Right lobe of liver (tissue), 6 donors: ENCODE data around the gene SRR. TPM values are rescaled to one million over a fixed set of nuclear protein-coding genes. Genes with fewer than 3 reads are reported as not detected.

ENCODE experiments used
- ATAC-seq, 4 donors: fragments of 200-7000 bp; cut with Tn5 transposase; one replicate each; pipeline ENCODE4 v1.9.1; 2020; ENCODE audit warnings: mild to moderate bottlenecking in 4 of 4, moderate library complexity in 4 of 4
- DNase-seq, 3 donors: peaks; one replicate each; pipeline ENCODE4 v3.0.0-alpha.2; 2020
- H3K27ac ChIP-seq, 3 donors: fragments of 200-600 bp; one replicate each; pipeline ENCODE4 v1.8.0; 2022
- H3K27me3 ChIP-seq, 2 donors: fragments of 200-600 bp; one replicate each; pipeline ENCODE4 v1.8.0; 2022
- H3K36me3 ChIP-seq, 4 donors: fragments of 200-600 bp; sonication (generic) in 1 of 4; one replicate each; pipeline versions ENCODE4 v1.5.1 to v1.8.0; 2017 to 2022; ENCODE audit warnings: control low read depth in 1 of 4
- H3K4me1 ChIP-seq, 4 donors: fragments of 200-600 bp; sonication (generic) in 1 of 4; one replicate each; pipeline versions ENCODE4 v1.5.1 to v1.8.0; 2017 to 2022; ENCODE audit warnings: control low read depth in 1 of 4
- H3K4me3 ChIP-seq, 3 donors: fragments of 200-600 bp; one replicate each; pipeline ENCODE4 v1.8.0; 2022
- H3K9me3 ChIP-seq, 4 donors: fragments of 200-600 bp; sonication (generic) in 1 of 4; one replicate each; pipeline versions ENCODE4 v1.5.1 to v1.8.0; 2017 to 2022; ENCODE audit warnings: control low read depth in 1 of 4
- POLR2A ChIP-seq: fragments of 450-650 bp; IDR thresholded peaks from one replicate; pipeline ENCODE4 v1.6.1; 2017; ENCODE audit warnings: antibody characterized with exemption, mild to moderate bottlenecking
- WGBS: methylation state at CpG from one replicate; pipeline ENCODE4 v1.1.6; 2018; ENCODE audit warnings: low coverage, low lambda C conversion rate; ENCODE audit not compliant: insufficient coverage; ENCODE audit errors: missing lambda C conversion rate; 5-methylcytosine and 5-hydroxymethylcytosine counted together
- intact Hi-C, 2 donors: fragments of 100-400 bp; cut with DNase I; formaldehyde crosslinking; loops; one replicate each; pipeline versions ENCODE4 v1.11.2 to v1.14.1; 2022
- total RNA-seq, 6 experiments: library from RNA; depleted of rRNA in 2 of 6; stranded (reverse); fragments of >200 nt in 2 of 6; fragmentation: NEBNext Ultra II Directional in 3 of 6; extraction: Animal tissue kit (Norgen Biotek cat#: 25700) in 3 of 6; gene quantifications; one replicate each; pipeline versions ENCODE4 v1.1.0 to v1.2.4, GENCODE V29; 2016 to 2023
- TF ChIP-seq, protein P1 (sequence below), 4 donors: fragments of 200-600 bp in 3 of 4; fragments of 450-650 bp in 1 of 4; IDR thresholded peaks; one replicate each; pipeline versions ENCODE4 v1.5.1 to v1.8.0; 2016 to 2022; ENCODE audit warnings: antibody characterized with exemption in 4 of 4, mild to moderate bottlenecking in 2 of 4
- donor health status: DM: no; HTN: yes; CAD: no.
- donor health status: DM: no; HTN: no; CAD: no.
- donor health status: DM: no; HTN: no; CAD: no.
- donor health status: DM: no; HTN: yes; CAD: no.
- donor health status: DM: no; HTN: yes; CAD: no.

SRR gene
- total RNA-seq, 6 experiments from 2014 or later: 2.7 to 10.9 (median 5.9) TPM

DNA sequence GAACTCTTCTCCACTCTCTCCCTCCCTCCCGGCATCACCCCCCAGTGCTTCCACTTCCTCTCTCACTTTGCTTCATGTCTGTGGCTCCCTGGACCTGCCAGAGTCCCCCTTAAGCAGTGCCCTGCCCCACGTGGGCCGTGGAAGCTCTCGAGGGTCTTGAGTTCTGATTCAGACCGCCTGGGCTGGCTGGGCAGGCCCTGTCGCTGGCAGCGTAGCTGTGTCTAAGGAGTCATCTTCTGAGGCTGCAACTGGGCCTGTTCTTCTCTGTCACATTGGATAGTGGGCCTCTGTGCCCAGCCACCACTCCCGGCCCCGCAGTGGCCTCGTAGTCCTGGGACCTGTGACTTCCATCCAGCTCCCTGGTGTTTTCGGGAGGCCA is 66.5 kb downstream of the SRR start:
- Histone ChIP-seq H3K27me3 (no peaks in the 10 kb centered on the region), H3K36me3 (no peaks in the 10 kb centered on the region), H3K4me3 (no peak overlapping the region), H3K4me1 (no peaks in the 10 kb centered on the region), H3K27ac (no peak overlapping the region), H3K9me3 (no peaks in the 10 kb centered on the region)
- DNase-seq (no peak), ATAC-seq (no peak)
- intact Hi-C loops: no loop called here
- no peak for TF ChIP-seq POLR2A
- TF ChIP-seq, protein P1, sequence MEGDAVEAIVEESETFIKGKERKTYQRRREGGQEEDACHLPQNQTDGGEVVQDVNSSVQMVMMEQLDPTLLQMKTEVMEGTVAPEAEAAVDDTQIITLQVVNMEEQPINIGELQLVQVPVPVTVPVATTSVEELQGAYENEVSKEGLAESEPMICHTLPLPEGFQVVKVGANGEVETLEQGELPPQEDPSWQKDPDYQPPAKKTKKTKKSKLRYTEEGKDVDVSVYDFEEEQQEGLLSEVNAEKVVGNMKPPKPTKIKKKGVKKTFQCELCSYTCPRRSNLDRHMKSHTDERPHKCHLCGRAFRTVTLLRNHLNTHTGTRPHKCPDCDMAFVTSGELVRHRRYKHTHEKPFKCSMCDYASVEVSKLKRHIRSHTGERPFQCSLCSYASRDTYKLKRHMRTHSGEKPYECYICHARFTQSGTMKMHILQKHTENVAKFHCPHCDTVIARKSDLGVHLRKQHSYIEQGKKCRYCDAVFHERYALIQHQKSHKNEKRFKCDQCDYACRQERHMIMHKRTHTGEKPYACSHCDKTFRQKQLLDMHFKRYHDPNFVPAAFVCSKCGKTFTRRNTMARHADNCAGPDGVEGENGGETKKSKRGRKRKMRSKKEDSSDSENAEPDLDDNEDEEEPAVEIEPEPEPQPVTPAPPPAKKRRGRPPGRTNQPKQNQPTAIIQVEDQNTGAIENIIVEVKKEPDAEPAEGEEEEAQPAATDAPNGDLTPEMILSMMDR (IDR thresholded peaks at IDR 0.05): no peak
- WGBS: 75% methylated on average over 7 of the region's 11 CpGs

DNA sequence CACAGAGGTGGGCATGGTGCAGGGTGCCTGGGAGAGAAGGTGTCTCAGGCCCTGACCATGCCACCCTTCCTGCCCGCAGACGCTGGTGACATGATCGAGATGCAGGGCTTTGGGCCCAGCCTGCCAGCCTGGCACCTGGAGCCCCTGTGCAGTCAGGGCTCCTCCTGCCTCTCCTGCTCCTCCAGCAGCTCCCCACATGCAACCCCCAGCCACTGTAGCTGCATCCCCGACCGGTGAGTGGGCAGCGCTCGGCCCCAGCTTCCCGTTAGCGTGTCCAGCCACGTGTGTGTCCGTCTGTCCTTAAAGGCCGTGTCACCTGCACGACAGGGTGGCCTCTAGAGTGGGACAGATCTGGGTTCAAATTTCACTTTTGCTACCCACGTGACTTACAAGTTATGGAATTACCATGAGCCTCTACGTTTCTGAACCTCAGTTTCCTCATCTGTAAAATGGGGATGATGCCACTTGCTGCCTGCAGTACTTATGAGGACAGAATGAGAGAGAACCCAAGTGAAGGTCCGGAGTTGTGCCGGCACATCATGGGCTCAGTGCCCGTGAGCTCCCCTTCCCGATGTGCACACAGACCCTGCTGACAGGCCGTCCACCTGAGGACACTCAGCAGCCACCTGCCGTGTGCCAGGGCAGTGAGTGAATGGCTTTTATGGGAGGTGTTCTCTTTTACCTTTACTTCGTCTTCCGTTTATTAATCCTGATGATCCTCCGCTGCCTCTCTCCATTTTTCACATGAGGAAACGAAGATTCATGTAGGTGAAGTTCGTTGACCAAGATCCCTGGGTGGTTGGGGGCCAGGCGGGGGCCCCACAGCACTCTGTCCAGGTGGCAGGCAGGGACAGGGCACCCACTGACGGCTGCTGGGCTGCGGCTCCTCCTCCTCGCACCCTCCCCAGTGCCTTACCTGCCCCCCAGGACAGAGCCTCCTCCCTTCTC is 67.7 kb downstream of the SRR start:
- DNase-seq: no peak
- intact Hi-C loops: no loop called here
- no peak overlapping the region for H3K27ac ChIP-seq
- no peak for ATAC-seq
- no peaks in the 10 kb centered on the region for H3K27me3 ChIP-seq
- H3K4me1 ChIP-seq: no peaks in the 10 kb centered on the region
- no peak for TF ChIP-seq POLR2A
- TF ChIP-seq, protein P1 (IDR thresholded peaks at IDR 0.05): no peak
- no peaks in the 10 kb centered on the region for H3K36me3 ChIP-seq
- no peaks in the 10 kb centered on the region for H3K9me3 ChIP-seq
- H3K4me3 ChIP-seq: no peak overlapping the region
- WGBS: 90% methylated on average over 4 of the region's 30 CpGs

DNA sequence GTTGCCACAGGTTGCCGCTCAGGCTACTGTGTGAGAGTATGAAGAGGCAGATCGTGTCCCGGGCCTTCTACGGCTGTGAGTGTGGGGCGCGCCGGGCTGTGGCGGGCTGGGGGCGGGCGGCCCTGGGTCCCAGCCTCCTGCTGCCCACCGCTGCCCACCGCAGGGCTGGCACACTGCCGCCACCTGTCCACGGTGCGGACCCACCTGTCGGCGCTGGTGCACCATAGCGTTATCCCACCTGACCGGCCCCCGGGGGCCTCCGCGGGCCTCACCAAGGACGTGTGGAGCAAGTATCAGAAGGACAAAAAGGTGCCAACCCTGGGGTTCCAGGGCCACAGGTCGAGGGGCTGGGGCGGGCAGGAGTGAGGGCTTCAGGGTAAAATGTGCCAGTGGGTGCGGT is 68.4 kb downstream of the SRR start:
- Histone ChIP-seq H3K9me3 (no peaks in the 10 kb centered on the region), H3K36me3 (peaks cover 0 to 2% (median 0%) of the 10 kb centered on the region in 4 donors), H3K27me3 (no peaks in the 10 kb centered on the region), H3K27ac (no peak overlapping the region), H3K4me3 (no peak overlapping the region), H3K4me1 (no peaks in the 10 kb centered on the region)
- ATAC-seq: no peak
- TF ChIP-seq POLR2A: no peak
- TF ChIP-seq, protein P1 (IDR thresholded peaks at IDR 0.05): no peak
- no peak for DNase-seq
- WGBS: 96% methylated on average over 13 of the region's 26 CpGs
- intact Hi-C loops: no loop called here

DNA sequence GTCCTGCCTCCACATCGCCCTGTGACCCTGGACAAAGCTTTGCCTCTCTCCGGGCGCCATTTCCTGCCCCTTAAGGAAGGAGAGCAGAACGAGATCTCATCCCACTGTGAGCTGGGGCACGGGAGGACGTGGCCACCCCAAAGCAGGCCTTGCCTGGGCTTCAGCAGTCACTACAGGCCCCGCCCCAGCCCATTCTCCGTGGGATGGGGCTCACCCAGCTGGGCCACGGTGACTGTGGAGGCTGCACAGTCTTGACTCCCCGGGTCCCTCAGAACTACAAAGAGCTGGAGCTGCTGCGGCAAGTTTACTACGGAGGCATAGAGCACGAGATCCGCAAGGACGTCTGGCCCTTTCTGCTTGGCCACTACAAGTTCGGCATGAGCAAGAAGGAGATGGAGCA is 68.9 kb downstream of the SRR start:
- ATAC-seq: no peak
- no peaks in the 10 kb centered on the region for H3K27me3 ChIP-seq
- TF ChIP-seq, protein P1 (IDR thresholded peaks at IDR 0.05): no peak
- intact Hi-C loops: no loop called here
- H3K4me1 ChIP-seq: no peaks in the 10 kb centered on the region
- peaks cover 0 to 2% (median 0%) of the 10 kb centered on the region in 4 donors for H3K36me3 ChIP-seq
- H3K9me3 ChIP-seq: no peaks in the 10 kb centered on the region
- H3K4me3 ChIP-seq: no peak overlapping the region
- 100% methylated on average over 7 of the region's 16 CpGs for WGBS
- H3K27ac ChIP-seq: no peak overlapping the region
- DNase-seq: no peak
